OCI-LY3 (cell line): ENCODE data around the gene SELENOO.
A peak's percentile ranks its signal among the peaks of the same experiment; 100 is the strongest.

Experiments used
- H2AFZ ChIP-seq: fragments of 200-600, 300-600 bp; shearing (Covaris generic); 2 replicates; pipeline ENCODE4 v1.6.0; 2014; ENCODE audit warnings: antibody characterized with exemption, low read depth, low read length
- H3K27ac ChIP-seq: fragments of 200-600, 300-600 bp; sonication (generic); 2 replicates; pipeline ENCODE4 v1.5.1; 2014; ENCODE audit warnings: mild to moderate bottlenecking, low read length, moderate library complexity, mixed read lengths
- H3K27me3 ChIP-seq: fragments of 200-600, 300-600 bp; sonication (generic); 2 replicates; pipeline ENCODE4 v1.6.1; 2014; ENCODE audit warnings: low read depth, low read length, mixed read lengths
- H3K36me3 ChIP-seq: fragments of 200-600, 300-600 bp; sonication (generic); replicated peaks from 2 replicates; pipeline ENCODE3; 2014; ENCODE audit warnings: low read depth, low read length, mixed read lengths
- H3K4me1 ChIP-seq: fragments of 300-600, 200-600 bp; sonication (generic); 2 replicates; pipeline ENCODE4 v1.6.1; 2014; ENCODE audit warnings: low read length, mixed read lengths
- H3K4me2 ChIP-seq: fragments of 200-600, 300-600 bp; sonication (generic); 2 replicates; pipeline ENCODE4 v1.6.1; 2014; ENCODE audit warnings: low read length, mixed read lengths
- H3K4me3 ChIP-seq: fragments of 300-600, 200-600 bp; sonication (generic); 2 replicates; pipeline ENCODE4 v1.5.1; 2014; ENCODE audit warnings: antibody characterized with exemption, mild to moderate bottlenecking, low read length, moderate library complexity
- H3K79me2 ChIP-seq: fragments of 300-600, 200-600 bp; shearing (Covaris generic); 2 replicates; pipeline ENCODE4 v1.6.1; 2014; ENCODE audit warnings: mild to moderate bottlenecking, low read length, mixed read lengths
- H3K9ac ChIP-seq: fragments of 300-600, 200-600 bp; shearing (Covaris generic); 2 replicates; pipeline ENCODE4 v1.6.0; 2014; ENCODE audit warnings: mild to moderate bottlenecking, low read length, moderate library complexity
- H3K9me3 ChIP-seq: fragments of 200-600, 300-600 bp; shearing (Covaris generic); 2 replicates; pipeline ENCODE4 v1.6.1; 2014; ENCODE audit warnings: low read length, mixed read lengths; ENCODE audit not compliant: insufficient read depth
- H4K20me1 ChIP-seq: fragments of 200-600, 300-600 bp; sonication (generic); 2 replicates; pipeline ENCODE4 v1.6.1; 2016; ENCODE audit warnings: low read length, mixed read lengths; ENCODE audit not compliant: insufficient read depth
- EZH2phosphoT487 ChIP-seq: fragments of 200-600 bp; shearing (Covaris generic); IDR thresholded peaks from 2 replicates; pipeline ENCODE4 v1.6.1; 2018; ENCODE audit warnings: antibody characterized with exemption, mixed run types, low read depth
- TF ChIP-seq, protein P1 (sequence below): fragments of 200-600, 300-600 bp; sonication (generic); IDR thresholded peaks from 2 replicates; pipeline ENCODE4 v1.5.1; 2014; ENCODE audit warnings: antibody characterized with exemption, low read length, low read depth

SELENOO gene

GRCh38 chr22:50194037-50194805 lies 6.6 kb upstream of the SELENOO start:
- no peak overlapping the region for H3K9ac ChIP-seq
- TF ChIP-seq, protein P1, sequence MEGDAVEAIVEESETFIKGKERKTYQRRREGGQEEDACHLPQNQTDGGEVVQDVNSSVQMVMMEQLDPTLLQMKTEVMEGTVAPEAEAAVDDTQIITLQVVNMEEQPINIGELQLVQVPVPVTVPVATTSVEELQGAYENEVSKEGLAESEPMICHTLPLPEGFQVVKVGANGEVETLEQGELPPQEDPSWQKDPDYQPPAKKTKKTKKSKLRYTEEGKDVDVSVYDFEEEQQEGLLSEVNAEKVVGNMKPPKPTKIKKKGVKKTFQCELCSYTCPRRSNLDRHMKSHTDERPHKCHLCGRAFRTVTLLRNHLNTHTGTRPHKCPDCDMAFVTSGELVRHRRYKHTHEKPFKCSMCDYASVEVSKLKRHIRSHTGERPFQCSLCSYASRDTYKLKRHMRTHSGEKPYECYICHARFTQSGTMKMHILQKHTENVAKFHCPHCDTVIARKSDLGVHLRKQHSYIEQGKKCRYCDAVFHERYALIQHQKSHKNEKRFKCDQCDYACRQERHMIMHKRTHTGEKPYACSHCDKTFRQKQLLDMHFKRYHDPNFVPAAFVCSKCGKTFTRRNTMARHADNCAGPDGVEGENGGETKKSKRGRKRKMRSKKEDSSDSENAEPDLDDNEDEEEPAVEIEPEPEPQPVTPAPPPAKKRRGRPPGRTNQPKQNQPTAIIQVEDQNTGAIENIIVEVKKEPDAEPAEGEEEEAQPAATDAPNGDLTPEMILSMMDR: no peak
- TF ChIP-seq EZH2phosphoT487: no peak

GRCh38 chr22:50196256-50196655 lies 4.6 kb upstream of the SELENOO start:
- H3K36me3 ChIP-seq: peaks cover 13% of the 10 kb centered on the region
- peaks cover 9% of the 10 kb centered on the region; the same call in 1 of the 2 replicates for H3K9me3 ChIP-seq
- H3K79me2 ChIP-seq: peaks cover 21% of the 10 kb centered on the region
- H3K4me1 ChIP-seq: peaks cover 36% of the 10 kb centered on the region
- no peaks in the 10 kb centered on the region for H4K20me1 ChIP-seq
- H2AFZ ChIP-seq: no peak overlapping the region
- no peak overlapping the region for H3K27ac ChIP-seq
- H3K27me3 ChIP-seq: no peaks in the 10 kb centered on the region
- no peak overlapping the region for H3K4me3 ChIP-seq
- no peak overlapping the region for H3K9ac ChIP-seq
- no peak overlapping the region for H3K4me2 ChIP-seq
- TF ChIP-seq, protein P1: no peak
- no peak for TF ChIP-seq EZH2phosphoT487

More at GRCh38 chr22:50194037-50194805, 6.6 kb upstream of the SELENOO start:
- no peaks in the 10 kb centered on the region for H3K27me3 ChIP-seq
- H3K4me2 ChIP-seq: peak overlapping the region; percentile 24
- peaks cover 55% of the 10 kb centered on the region for H3K4me1 ChIP-seq
- peaks cover 13% of the 10 kb centered on the region for H3K36me3 ChIP-seq
- H3K27ac ChIP-seq: no peak overlapping the region
- no peak overlapping the region for H3K4me3 ChIP-seq
- H3K79me2 ChIP-seq: peaks cover 28% of the 10 kb centered on the region
- peaks cover 12% of the 10 kb centered on the region; the same call in 1 of the 2 replicates for H3K9me3 ChIP-seq
- peaks cover 6% of the 10 kb centered on the region for H4K20me1 ChIP-seq
- H2AFZ ChIP-seq: no peak overlapping the region

DNA sequence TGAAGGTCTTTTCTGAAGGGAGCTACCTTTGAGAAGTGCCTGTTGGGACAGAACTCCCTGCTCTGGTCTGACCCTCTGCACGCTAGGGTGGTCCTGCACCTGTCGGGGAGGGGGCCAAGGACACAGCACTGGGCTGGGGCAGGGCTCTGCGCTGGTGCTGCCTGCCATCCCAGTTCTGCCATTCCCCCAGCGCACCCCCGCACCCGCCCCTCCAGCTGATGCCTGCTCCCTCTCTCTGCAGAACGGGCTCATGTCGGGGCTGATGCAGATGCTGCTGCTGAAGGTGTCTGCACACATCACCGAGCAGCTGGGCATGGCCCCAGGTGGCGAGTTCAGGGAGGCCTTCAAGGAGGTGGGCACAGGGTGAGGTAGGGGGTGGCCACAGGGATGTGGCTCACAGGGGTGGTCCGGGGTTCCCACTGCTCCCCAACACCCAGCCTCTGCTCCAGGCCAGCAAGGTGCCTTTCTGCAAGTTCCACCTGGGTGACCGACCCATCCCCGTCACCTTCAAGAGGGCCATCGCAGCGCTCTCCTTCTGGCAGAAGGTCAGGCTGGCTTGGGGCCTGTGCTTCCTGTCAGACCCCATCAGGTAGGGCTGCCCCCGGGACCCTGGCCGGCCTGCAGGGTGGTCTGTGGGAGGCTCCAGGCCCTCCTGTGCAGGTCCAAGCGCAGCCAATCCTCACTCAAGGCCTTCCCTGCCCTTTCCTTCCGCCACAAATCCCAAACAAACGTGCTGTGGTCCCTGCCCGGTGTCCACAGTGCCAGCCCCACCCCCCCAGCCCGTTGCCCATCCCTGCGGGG lies 3.6 kb upstream of the SELENOO start:
- H3K36me3 ChIP-seq: peaks cover 10% of the 10 kb centered on the region
- no peaks in the 10 kb centered on the region for H3K27me3 ChIP-seq
- TF ChIP-seq, protein P1: no peak
- no peak for TF ChIP-seq EZH2phosphoT487
- peaks cover 29% of the 10 kb centered on the region for H3K4me1 ChIP-seq
- no peak overlapping the region for H3K27ac ChIP-seq
- peaks cover 1% of the 10 kb centered on the region; the same call in 1 of the 2 replicates for H3K9me3 ChIP-seq
- no peak overlapping the region for H2AFZ ChIP-seq
- peaks cover 24% of the 10 kb centered on the region for H3K79me2 ChIP-seq
- no peak overlapping the region for H3K9ac ChIP-seq
- no peak overlapping the region for H3K4me2 ChIP-seq
- no peak overlapping the region for H3K4me3 ChIP-seq
- H4K20me1 ChIP-seq: peaks cover 5% of the 10 kb centered on the region; the same call in 1 of the 2 replicates
